K562 (cell line): ENCODE results near the gene EML3. TPM values are rescaled to one million over a fixed set of nuclear protein-coding genes. Genes with fewer than 3 reads are reported as not detected.
A peak's percentile ranks its signal among the peaks of the same experiment; 100 is the strongest.

Experiments used
- CHD1 ChIP-seq: fragments of 200-600 bp; sonication (generic); IDR thresholded peaks from one replicate; pipeline ENCODE4 v1.6.1; 2012; ENCODE audit warnings: mild to moderate bottlenecking, moderate library complexity, low read length, inconsistent platforms
- ETV5 ChIP-seq: sonication (generic); formaldehyde crosslinking; IDR thresholded peaks from 2 replicates; pipeline ENCODE4 v1.4.0; 2020; ENCODE audit warnings: low read depth, mild to moderate bottlenecking, missing genetic modification reagents
- HOMEZ ChIP-seq: fragments of 250-450 bp; sonication (Bioruptor Pico); IDR thresholded peaks from 2 replicates; pipeline ENCODE4 v1.4.0; 2020; ENCODE audit warnings: mild to moderate bottlenecking, moderate library complexity
- JUND ChIP-seq, 2 experiments: IDR thresholded peaks; 2 replicates in 1 of 2; 3 replicates in 1 of 2; pipeline ENCODE4 v1.6.1; 2011; ENCODE audit warnings: borderline replicate concordance in 2 of 2, low read depth in 2 of 2, low read length in 2 of 2, improper control_type of control experiment in 1 of 2, missing biosample characterization in 1 of 2, missing genetic modification characterization in 1 of 2, missing genetic modification reagents in 1 of 2
- SRSF3 ChIP-seq: fragments of 200-400 bp; formaldehyde crosslinking; IDR thresholded peaks from 2 replicates; pipeline ENCODE4 v1.6.1; 2016; ENCODE audit warnings: mild to moderate bottlenecking, low read length, moderate library complexity; ENCODE audit not compliant: insufficient read depth
- YBX1 ChIP-seq: fragments of 450-650 bp; IDR thresholded peaks from 2 replicates; pipeline ENCODE4 v1.7.1; 2016; ENCODE audit warnings: mild to moderate bottlenecking
- ZNF133 ChIP-seq: fragments of 250-450 bp; sonication (Bioruptor Pico); IDR thresholded peaks from 2 replicates; pipeline ENCODE4 v1.4.0; 2020; ENCODE audit warnings: mild to moderate bottlenecking
- ZNF165 ChIP-seq: fragments of 250-450 bp; sonication (Bioruptor Pico); IDR thresholded peaks from 2 replicates; pipeline ENCODE4 v1.4.0; 2020; ENCODE audit warnings: borderline replicate concordance
- ZNF609 ChIP-seq: sonication (generic); formaldehyde crosslinking; IDR thresholded peaks from 2 replicates; pipeline ENCODE4 v1.8.1; 2023; ENCODE audit warnings: missing genetic modification reagents, mild to moderate bottlenecking, borderline replicate concordance
- ZNF668 ChIP-seq: fragments of 250-450 bp; sonication (Bioruptor Pico); IDR thresholded peaks from 2 replicates; pipeline ENCODE4 v1.8.0; 2022; ENCODE audit warnings: mild to moderate bottlenecking, inconsistent platforms
- ZNF764 ChIP-seq: fragments of 250-450 bp; sonication (Bioruptor Pico); IDR thresholded peaks from 2 replicates; pipeline ENCODE4 v1.4.0; 2020; ENCODE audit warnings: low read depth, mild to moderate bottlenecking, moderate library complexity
- polyA plus RNA-seq, 8 experiments: library from polyadenylated mRNA; depleted of rRNA in 4 of 8; stranded (reverse) in 5 of 8; unstranded in 3 of 8; fragments of >200 nt; fragmentation: Nextera tagmentation in 2 of 8; fragmentation: Illumina TruSeq in 1 of 8; extraction: Ambion mirVana in 2 of 8; extraction: Trizol in 1 of 8; gene quantifications; 2 replicates each; pipeline versions ENCODE4 v1.2.1 to v1.2.3, GENCODE V29; 2011 to 2014; ENCODE audit warnings: inconsistent platforms in 1 of 8, missing spikeins in 1 of 8
- total RNA-seq, 7 experiments: library from RNA; depleted of rRNA in 6 of 7; stranded (reverse); fragments of >200 nt in 6 of 7; fragmentation: Illumina TruSeq in 2 of 7; extraction: Trizol in 2 of 7; gene quantifications; 2 replicates each; pipeline versions ENCODE4 v1.2.1 to v1.2.3, GENCODE V29; 2011 to 2021; ENCODE audit warnings: low replicate concordance in 1 of 7
- TF ChIP-seq, protein P1 (sequence below): fragments of 450-650 bp; IDR thresholded peaks from 2 replicates; pipeline ENCODE4 v1.6.1; 2016; ENCODE audit warnings: low read depth

Gene EML3
- total and polyA plus RNA-seq, 9 of the 15 experiments (the other 6 are each of a cell fraction or from before 2014, with no cell fraction given) = 0.32 to 90.5 (median 26.4) TPM

DNA sequence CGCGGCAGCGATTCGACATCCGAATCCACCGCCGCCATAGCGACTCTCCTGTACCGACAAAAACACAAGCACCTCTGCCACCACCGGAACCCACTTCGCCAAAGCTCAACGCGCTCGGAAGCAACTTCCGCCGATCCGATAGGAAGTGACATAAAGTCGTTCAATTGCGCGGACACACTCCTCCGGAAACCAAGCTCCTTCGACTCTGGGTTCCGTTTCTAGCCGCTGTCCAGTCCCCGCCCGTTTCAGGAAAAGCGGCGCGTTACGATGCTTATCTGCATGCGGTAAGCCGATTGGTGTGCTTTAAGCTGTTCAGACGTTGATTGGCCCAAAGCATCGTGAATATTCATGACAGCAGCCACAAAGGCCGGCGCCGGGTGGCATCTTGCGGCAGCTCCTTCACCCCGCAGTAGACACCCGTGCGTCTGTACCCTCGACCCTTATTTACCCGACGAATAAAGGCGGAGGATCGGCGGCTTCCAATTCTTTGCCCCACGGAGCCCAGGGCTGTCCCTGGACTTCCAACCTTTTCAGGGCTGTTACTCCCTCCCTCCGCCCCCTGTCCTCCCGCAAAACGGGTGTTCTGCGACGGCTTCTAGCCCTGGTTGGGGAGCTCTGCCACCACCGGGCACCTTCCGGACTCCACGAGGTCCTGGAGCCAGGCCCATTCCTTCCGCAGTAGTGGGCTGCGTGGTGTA lies 21.0 kb downstream of the EML3 start, which contains the start of gene TUT1 (continued):
- TF ChIP-seq ZNF609 (CRISPR knock-in tag) (peak; percentile 38; the same call in 1 of the 2 replicates), SRSF3 (no peak), JUND (IDR thresholded peaks at IDR 0.05; ENCODE audit: borderline replicate concordance, low read depth, low read length) (peak; percentile 94), JUND (tag; IDR thresholded peaks at IDR 0.05; ENCODE audit: borderline replicate concordance, low read depth, low read length) (peak; percentile 86; the same call in 2 of the 3 replicates), ZNF668 (CRISPR knock-in tag) (no peak), ZNF133 (CRISPR knock-in tag) (no peak), YBX1 (no peak), ZNF165 (CRISPR knock-in tag) (no peak), ZNF764 (CRISPR knock-in tag) (no peak), ETV5 (peak; percentile 81), HOMEZ (no peak), CHD1 (peak; percentile 6)
- TF ChIP-seq, protein P1, sequence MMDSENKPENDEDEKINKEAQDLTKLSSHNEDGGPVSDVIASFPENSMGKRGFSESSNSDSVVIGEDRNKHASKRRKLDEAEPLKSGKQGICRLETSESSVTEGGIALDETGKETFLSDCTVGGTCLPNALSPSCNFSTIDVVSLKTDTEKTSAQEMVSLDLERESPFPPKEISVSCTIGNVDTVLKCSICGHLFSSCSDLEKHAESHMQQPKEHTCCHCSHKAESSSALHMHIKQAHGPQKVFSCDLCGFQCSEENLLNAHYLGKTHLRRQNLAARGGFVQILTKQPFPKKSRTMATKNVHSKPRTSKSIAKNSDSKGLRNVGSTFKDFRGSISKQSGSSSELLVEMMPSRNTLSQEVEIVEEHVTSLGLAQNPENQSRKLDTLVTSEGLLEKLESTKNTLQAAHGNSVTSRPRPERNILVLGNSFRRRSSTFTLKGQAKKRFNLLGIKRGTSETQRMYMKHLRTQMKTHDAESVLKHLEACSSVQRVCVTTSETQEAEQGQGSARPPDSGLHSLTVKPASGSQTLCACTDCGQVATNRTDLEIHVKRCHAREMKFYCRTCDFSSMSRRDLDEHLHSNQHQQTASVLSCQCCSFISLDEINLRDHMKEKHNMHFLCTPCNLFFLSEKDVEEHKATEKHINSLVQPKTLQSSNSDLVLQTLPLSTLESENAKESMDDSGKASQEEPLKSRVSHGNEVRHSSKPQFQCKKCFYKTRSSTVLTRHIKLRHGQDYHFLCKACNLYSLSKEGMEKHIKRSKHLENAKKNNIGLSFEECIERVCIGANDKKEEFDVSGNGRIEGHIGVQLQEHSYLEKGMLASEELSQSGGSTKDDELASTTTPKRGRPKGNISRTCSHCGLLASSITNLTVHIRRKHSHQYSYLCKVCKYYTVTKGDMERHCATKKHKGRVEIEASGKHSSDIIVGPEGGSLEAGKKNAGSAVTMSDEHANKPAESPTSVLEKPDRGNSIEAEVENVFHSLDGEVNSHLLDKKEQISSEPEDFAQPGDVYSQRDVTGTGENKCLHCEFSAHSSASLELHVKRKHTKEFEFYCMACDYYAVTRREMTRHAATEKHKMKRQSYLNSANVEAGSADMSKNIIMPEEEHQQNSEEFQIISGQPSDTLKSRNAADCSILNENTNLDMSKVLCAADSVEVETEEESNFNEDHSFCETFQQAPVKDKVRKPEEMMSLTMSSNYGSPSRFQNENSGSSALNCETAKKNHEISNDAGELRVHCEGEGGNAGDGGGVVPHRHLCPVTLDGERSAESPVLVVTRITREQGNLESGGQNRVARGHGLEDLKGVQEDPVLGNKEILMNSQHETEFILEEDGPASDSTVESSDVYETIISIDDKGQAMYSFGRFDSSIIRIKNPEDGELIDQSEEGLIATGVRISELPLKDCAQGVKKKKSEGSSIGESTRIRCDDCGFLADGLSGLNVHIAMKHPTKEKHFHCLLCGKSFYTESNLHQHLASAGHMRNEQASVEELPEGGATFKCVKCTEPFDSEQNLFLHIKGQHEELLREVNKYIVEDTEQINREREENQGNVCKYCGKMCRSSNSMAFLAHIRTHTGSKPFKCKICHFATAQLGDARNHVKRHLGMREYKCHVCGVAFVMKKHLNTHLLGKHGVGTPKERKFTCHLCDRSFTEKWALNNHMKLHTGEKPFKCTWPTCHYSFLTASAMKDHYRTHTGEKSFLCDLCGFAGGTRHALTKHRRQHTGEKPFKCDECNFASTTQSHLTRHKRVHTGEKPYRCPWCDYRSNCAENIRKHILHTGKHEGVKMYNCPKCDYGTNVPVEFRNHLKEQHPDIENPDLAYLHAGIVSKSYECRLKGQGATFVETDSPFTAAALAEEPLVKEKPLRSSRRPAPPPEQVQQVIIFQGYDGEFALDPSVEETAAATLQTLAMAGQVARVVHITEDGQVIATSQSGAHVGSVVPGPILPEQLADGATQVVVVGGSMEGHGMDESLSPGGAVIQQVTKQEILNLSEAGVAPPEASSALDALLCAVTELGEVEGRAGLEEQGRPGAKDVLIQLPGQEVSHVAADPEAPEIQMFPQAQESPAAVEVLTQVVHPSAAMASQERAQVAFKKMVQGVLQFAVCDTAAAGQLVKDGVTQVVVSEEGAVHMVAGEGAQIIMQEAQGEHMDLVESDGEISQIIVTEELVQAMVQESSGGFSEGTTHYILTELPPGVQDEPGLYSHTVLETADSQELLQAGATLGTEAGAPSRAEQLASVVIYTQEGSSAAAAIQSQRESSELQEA = no peak
